H7 (cell line): Measurements from ENCODE around the gene GRAMD2B. TPM values are rescaled to one million over a fixed set of nuclear protein-coding genes. Genes with fewer than 3 reads are reported as not detected.
"Not testable (repeated sequence)": the region's sequence is repeated elsewhere in the genome, so short reads cannot be mapped to it uniquely, and the experiment has no call there.

Source experiments
- DNase-seq: peaks from one replicate; pipeline ENCODE4 v3.0.0; 2012
- H3K27me3 ChIP-seq: 2 replicates; pipeline ENCODE4 v1.6.0; 2011; ENCODE audit warnings: mild to moderate bottlenecking, low read length; ENCODE audit not compliant: control insufficient read depth, insufficient read depth
- H3K36me3 ChIP-seq: replicated peaks from 2 replicates; pipeline ENCODE4 v1.5.1; 2011; ENCODE audit warnings: low read length; ENCODE audit not compliant: control insufficient read depth, insufficient read depth
- H3K4me3 ChIP-seq: 2 replicates; pipeline ENCODE4 v1.5.1; 2011; ENCODE audit warnings: low read depth, mild to moderate bottlenecking, control low read depth, low read length, moderate library complexity; ENCODE audit not compliant: insufficient read depth
- total RNA-seq: library from RNA; depleted of rRNA; stranded (reverse); fragments of >200 nt; shearing (Covaris generic); gene quantifications from 2 replicates; pipeline ENCODE4 v1.2.3, GENCODE V29; 2014

GRAMD2B gene
- total RNA-seq, 1 experiment from 2014 or later: 4.1 TPM

DNA sequence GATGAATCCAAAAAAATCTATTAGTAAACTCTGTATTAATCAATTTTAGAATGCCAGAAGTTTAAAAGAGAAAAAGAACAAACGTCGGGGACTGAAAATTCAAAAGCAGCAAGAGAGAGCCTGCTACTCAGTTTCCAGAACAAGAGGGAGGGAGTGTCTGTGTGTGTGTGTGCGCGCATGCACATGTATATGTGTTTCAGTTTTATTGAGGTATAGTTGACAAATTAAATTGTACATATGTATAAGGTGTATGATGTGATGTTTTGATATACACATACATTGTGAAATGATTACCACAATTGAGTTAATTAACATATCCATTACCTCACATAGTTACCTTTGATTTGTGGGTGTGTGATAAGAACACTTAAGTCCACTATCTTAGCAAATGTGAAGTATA, 27.6 kb upstream of the GRAMD2B start:
- DNase-seq: no peak
- Histone ChIP-seq H3K27me3 (no peaks in the 10 kb centered on the region), H3K36me3 (no peaks in the 10 kb centered on the region), H3K4me3 (no peak overlapping the region)

DNA sequence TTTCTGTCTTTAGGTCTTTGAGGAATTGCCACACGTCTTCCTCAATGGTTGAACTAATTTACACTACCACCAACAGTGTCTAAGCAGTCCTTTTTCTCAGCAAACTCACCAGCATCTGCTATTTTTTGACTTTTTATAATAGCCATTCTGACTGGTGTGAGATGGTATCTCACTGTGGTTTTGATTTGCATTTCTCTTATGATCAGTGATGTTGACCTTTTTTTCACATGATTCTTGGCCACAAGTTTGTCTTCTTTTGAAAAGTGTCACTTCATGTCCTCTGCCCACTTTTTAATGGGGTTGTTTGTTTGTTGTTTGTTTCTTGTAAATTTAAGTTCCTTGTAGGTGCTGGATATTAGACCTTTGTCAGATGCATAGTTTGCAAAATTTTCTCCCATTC, 26.5 kb upstream of the GRAMD2B start:
- H3K27me3 ChIP-seq, H3K4me3 ChIP-seq, H3K36me3 ChIP-seq, DNase-seq: not testable (repeated sequence)

DNA sequence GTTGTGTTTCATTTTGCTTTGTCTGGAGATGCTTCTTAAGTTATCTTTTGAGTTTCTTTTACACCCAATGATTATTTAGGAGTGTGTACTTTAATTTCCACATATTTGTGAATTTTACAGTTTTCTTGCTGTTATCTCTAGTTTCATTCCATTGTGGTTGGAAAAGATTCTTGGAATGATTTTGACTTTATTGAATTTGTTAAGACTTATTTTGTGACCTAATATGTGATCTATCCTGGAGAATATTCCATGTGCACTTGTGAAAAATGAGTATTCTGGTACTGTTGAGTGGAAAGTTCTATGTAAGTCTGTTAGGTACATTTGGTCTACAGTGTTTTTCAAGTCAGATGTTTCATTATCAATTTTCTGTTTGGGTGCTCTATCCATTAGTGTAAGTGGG, 24.4 kb upstream of the GRAMD2B start:
- Histone ChIP-seq H3K27me3 (no peaks in the 10 kb centered on the region), H3K36me3 (no peaks in the 10 kb centered on the region), H3K4me3 (no peak overlapping the region)
- no peak for DNase-seq

- no peak for DNase-seq
- H3K27me3 ChIP-seq: no peaks in the 10 kb centered on the region
- H3K36me3 ChIP-seq: no peaks in the 10 kb centered on the region
- H3K4me3 ChIP-seq: no peak overlapping the region
Measured at GRCh38 chr5:126400621-126401251, 22.5 kb upstream of the GRAMD2B start.

DNA sequence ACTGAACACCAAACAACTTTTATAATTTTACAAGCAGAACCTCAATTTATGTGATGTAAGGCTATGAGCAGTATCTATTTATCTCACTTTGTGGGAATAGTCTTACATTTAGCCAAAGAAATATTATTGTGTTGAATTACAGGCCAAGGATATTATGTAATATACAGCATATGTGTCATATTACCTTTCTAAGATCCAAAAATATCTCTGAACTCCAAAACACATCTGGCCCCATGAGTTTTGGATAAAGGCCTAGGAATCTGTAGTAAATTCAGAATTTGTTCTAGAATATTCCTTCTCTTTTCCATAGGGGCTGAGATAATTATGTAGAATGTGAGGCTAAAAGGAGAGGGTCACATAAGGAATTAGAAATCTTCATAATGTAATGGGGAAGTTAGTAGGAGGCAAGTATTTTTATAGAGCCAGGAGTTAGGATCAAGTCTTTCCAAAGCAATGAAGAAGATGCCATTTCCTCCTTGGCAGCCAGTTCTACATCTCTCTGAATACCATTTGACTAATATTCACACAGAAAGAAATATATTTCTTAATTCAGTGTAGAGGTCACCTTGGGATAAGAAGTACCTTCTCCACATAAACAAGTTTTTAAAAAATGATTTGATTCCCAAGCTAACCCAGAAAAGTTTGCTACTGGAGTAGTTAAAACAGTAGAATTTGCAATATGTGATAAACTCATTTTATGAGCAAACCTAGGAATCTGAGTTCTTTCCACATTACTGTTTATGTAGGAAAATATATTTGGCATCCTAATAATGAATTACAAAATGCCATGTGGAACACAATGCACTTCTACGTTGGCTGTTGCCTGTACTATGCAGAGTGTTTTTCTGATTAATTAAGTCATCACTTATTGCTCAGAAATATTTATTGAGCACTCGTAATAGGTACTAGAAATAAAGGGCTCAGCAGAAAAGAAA, 20.3 kb upstream of the GRAMD2B start:
- no peak for DNase-seq
- Histone ChIP-seq H3K4me3 (no peak overlapping the region), H3K27me3 (no peaks in the 10 kb centered on the region), H3K36me3 (no peaks in the 10 kb centered on the region)

- H3K27me3 ChIP-seq: no peaks in the 10 kb centered on the region
- no peaks in the 10 kb centered on the region for H3K36me3 ChIP-seq
- no peak overlapping the region for H3K4me3 ChIP-seq
- no peak for DNase-seq
Measured at GRCh38 chr5:126403876-126404275, 19.3 kb upstream of the GRAMD2B start.

DNA sequence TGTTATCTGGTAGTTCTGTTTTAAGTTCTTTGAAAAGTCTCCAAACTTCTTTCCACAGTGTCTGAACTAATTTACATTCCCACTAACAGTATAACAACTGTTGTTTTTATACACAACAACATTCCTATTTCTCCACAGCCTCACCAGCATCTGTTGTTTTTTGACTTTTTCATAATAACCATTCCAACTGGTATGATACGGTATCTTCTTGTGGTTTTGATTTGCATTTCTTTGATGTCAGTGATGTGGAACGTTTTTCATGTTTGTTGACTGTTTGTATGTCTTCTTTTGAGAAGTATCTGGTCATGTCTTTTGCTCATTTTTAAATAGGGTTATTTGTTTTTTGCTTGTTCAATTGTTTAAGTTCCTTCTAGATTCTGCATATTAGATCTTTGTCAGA, 12.6 kb upstream of the GRAMD2B start:
- H3K4me3 ChIP-seq: no peak overlapping the region
- H3K36me3 ChIP-seq: no peaks in the 10 kb centered on the region
- no peak for DNase-seq
- H3K27me3 ChIP-seq: no peaks in the 10 kb centered on the region

GRCh38 chr5:126413856-126414255, 9.4 kb upstream of the GRAMD2B start:
- no peaks in the 10 kb centered on the region for H3K27me3 ChIP-seq
- H3K36me3 ChIP-seq: no peaks in the 10 kb centered on the region
- no peak overlapping the region for H3K4me3 ChIP-seq
- DNase-seq: no peak

GRCh38 chr5:126414874-126415502, 8.2 kb upstream of the GRAMD2B start:
- no peaks in the 10 kb centered on the region for H3K36me3 ChIP-seq
- H3K27me3 ChIP-seq: no peaks in the 10 kb centered on the region
- no peak overlapping the region for H3K4me3 ChIP-seq
- DNase-seq: no peak

GRCh38 chr5:126415789-126416188, 7.4 kb upstream of the GRAMD2B start:
- no peaks in the 10 kb centered on the region for H3K27me3 ChIP-seq

GRCh38 chr5:126416266-126416925, 6.8 kb upstream of the GRAMD2B start:
- no peaks in the 10 kb centered on the region for H3K27me3 ChIP-seq
- no peaks in the 10 kb centered on the region for H3K36me3 ChIP-seq
- DNase-seq: no peak
- no peak overlapping the region for H3K4me3 ChIP-seq

More at GRCh38 chr5:126415789-126416188, 7.4 kb upstream of the GRAMD2B start:
- no peak overlapping the region for H3K4me3 ChIP-seq
- DNase-seq: no peak
- no peaks in the 10 kb centered on the region for H3K36me3 ChIP-seq

GRCh38 chr5:126417178-126417577, 6.0 kb upstream of the GRAMD2B start:
- Histone ChIP-seq H3K36me3 (no peaks in the 10 kb centered on the region), H3K4me3 (no peak overlapping the region), H3K27me3 (no peaks in the 10 kb centered on the region)
- DNase-seq: no peak

- DNase-seq: no peak
- no peak overlapping the region for H3K4me3 ChIP-seq
- no peaks in the 10 kb centered on the region for H3K27me3 ChIP-seq
- H3K36me3 ChIP-seq: no peaks in the 10 kb centered on the region
Measured at GRCh38 chr5:126419102-126419501, 4.1 kb upstream of the GRAMD2B start.

GRCh38 chr5:126428421-126428820, 5.2 kb downstream of the GRAMD2B start:
- H3K36me3 ChIP-seq: peaks cover 2% of the 10 kb centered on the region
- DNase-seq: no peak
- no peak overlapping the region for H3K4me3 ChIP-seq
- no peaks in the 10 kb centered on the region for H3K27me3 ChIP-seq
